Stimulated activated CD4-positive, alpha-beta T cell treated with anti-CD3 and anti-CD28 coated beads, Interleukin-12 subunit alpha, Interleukin-12 subunit beta, amount 100 ng/mL, for 48 hours (primary cell): ENCODE measurements around the gene PRELID3B.

Experiments
- DNase-seq, 3 donors: peaks; one replicate each; pipeline ENCODE4 v3.0.0-alpha.2; 2020; ENCODE audit warnings: low read depth in 2 of 3, low spot score in 1 of 3

The PRELID3B gene

DNA sequence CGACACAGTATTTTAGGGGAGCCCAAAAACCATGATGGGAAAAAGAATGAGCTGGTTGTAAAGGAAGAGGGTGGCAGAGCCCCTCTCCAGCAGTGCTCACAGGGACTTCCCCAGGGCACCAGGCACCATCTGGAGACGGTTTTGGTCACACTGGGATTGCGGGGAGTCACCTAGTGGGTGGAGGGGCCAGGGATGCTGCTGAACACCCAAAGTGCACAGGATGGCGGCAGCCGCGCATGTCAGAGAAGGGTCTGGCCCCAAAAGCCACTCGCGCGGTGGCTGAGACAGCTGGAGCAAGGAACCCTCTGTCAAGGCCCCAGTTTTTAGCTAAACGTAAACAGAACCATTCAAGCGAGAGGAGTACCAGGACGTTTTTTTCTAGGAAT, 46.4 kb downstream of the PRELID3B start:
- no peak for DNase-seq

DNA sequence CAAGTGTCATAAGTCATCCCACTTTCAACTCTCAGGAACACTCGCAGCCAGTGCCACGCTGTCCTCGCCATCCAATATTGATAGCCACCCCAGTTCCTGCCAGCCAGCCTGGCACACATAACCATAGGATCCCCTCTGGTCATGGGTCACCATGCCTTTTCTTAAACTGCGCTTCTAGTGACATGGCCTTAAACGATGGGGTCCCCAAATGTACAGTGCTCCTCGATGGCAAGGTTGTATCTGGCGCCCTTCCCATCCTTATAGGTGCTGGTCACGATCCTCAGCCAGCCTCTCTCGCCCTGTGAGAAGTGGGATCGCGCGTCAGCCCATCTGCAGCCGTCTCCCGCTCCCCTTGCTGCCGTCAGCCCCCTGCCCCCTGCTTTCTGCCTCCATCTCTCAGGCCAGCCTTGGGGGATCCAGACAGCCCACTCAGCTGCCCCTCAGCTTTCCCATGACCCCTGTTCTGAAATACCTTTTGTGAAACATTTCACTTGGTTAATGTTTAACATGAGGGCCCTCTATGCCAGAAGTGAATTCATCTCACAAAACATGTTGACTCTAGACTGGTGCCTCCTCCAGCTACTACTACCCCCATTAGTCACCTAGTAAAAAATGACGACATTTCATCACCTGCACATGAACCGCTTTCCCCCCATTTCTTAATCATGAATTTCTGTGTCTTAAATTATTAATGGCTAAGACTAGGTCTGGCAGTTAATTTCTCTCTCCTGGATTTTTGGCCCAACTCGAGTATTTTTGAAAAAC, 46.9 kb downstream of the PRELID3B start:
- no peak for DNase-seq

DNA sequence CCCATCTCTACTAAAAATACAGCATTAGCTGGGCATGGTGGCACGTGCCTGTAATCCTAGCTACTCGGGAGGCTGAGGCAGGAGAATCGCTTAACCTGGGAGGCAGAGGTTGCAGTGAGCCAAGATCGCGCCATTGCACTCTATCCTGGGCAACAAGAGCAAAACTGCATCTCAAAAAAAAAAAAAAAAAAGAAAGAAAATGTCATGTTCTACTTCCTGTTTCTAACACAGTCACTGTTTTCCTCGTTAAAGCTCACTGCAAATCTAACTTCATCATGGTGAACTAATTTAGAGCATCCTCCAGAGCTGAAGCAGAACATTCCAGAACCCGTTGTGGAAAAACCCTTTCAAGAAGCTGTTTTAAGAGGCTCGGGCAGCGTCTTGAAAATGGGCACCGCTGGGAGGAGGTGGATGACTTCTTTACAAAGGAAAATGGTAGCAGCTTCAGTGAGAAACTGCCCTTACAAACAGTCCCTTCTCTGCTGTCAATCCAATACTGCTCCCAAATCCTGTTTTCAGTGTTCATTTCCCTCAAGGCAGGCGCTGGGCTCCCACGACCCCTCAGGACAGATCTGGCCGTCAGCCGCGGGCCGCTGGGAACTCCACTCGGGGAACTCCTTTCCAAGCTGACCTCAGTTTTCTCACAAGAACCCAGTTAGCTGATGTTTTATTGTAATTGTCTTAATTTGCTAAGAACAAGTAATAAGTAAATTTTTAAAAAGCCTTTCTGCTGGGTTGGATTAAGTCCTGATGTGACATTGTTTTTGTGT, 48.0 kb downstream of the PRELID3B start:
- no peak for DNase-seq

DNA sequence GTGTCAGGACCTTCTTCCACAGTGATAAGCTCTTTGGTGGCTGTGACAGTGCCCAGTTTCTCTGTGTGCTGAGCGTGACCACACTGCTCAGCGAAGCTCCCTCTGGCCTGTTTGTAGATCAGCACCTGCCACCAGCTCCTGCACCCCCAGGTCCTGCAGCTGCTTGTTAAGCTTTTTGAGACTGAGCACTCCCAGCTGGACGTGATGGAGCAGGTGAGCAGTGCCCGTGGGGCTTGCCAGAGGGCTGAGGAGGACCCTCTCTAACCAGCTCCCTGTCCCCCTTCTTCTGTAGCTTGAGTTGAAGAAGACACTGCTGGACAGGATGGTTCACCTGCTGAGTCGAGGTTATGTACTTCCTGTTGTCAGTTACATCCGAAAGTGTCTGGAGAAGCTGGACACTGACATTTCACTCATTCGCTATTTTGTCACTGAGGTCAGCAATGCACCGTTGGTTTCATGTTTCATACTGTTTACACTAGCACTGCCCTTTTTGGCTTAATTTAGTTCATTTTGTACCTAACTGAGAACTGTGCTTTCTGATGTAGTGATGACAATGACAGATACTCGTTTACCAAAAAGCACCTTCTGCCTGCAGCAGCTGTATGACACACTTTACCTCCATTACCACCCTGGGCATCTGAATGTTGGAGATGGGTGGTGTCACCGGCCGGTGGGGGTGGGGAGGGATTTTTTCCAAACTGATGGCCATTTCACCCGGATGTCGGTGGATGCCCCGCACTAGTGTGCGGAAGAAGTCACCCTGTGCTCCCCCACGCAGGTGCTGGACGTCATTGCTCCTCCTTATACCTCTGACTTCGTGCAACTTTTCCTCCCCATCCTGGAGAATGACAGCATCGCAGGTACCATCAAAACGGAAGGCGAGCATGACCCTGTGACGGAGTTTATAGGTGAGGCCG, 49.0 kb downstream of the PRELID3B start:
- no peak for DNase-seq

DNA sequence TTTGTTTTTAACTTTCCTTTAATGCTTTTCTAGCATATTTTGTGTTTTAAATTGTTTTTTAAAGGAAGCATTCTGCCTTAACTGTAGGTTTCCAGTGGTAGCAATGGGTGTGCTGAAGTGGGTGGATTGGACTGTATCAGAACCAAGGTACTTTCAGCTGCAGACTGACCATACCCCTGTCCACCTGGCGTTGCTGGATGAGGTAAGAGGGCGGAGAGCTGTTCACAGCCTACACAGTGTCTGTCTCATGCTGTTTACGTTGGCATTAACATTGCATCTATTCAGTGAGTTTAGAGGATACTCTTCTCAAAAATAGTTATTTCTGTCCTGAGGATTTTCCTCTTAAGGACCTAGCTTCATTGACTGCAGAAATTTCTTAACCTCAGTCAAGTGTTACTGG, 49.7 kb downstream of the PRELID3B start:
- DNase-seq = no peak

DNA sequence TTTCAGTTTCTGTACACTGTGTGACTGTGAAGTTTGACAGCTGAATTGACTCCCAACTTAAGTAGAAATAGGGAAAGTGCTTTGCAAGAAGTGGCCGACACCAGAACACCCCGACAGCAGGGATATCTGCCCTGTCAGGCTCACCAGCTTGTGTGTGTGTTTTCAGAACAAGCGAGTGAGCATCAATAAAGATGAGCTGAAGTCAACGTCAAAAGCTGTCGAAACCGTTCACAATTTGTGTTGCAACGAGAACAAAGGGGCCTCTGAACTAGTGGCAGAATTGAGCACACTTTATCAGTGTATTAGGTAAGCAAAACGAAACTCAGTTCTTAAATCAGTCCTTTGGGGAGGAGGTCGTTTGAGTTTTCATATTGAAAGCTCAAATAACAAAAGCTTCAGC, 50.9 kb downstream of the PRELID3B start:
- no peak for DNase-seq

DNA sequence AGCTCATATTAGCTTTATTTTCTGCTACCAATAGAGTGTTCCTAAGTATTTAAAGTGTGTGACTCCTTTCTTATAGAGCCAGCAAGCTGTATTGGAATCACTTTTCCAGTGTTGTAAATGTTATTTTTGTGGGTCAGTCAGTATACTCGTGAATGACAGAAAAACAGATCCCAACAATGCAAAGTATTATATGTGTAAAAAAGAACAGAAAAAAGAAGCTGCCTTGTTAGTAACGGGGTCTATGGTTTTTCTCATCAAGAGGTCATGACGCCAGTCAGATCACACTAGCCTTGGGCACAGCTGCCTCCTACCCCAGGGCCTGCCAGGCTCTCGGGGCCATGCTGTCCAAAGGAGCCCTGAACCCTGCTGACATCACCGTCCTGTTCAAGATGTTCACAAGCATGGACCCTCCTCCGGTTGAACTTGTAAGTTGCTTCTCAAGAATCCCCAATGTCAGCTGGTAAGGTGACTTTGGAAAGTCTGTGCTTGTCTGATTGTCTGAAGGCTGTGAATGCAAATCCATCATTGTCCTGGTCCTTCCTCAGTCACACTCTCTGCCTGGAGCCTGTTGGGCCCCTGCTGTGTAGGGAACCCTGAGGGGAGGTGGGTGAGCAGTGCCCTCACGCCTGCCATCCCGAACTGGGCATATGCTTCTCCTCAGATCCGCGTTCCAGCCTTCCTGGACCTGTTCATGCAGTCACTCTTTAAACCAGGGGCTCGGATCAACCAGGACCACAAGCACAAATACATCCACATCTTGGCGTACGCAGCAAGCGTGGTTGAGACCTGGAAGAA, 51.7 kb downstream of the PRELID3B start:
- no peak for DNase-seq

DNA sequence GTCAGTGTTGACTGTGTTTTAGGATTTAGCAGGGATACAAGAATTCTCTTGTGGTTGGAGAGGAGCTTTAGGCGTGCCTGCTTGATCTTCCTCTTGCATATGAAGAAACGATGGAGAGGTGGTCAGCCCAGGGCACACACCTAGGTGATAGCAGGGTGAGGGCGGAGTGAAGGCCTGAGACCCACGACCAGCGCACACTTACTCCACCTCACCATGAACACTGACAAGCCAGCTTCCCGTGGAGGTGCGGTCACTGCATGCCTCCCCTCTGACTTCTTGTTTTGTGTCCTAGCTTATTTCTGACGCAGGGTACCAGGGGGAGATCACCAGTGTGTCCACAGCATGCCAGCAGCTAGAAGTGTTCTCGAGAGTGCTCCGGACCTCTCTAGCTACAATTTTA, 53.4 kb downstream of the PRELID3B start:
- no peak for DNase-seq

DNA sequence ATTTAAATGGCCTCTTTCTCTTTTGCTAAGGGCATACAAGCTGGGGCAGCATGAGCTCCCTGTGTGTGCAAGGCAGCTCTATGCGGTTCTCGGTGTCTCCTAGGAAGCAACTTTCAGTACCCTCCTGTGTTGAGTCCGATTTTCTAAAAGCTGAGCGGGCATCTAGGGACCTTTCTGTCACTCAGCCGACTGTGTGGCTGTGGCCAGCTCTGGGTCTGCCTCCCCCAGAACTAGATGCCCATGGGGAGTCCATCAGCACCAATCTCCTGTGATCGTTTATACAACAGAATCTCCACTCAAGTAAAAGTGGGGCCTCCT, 54.1 kb downstream of the PRELID3B start:
- no peak for DNase-seq

DNA sequence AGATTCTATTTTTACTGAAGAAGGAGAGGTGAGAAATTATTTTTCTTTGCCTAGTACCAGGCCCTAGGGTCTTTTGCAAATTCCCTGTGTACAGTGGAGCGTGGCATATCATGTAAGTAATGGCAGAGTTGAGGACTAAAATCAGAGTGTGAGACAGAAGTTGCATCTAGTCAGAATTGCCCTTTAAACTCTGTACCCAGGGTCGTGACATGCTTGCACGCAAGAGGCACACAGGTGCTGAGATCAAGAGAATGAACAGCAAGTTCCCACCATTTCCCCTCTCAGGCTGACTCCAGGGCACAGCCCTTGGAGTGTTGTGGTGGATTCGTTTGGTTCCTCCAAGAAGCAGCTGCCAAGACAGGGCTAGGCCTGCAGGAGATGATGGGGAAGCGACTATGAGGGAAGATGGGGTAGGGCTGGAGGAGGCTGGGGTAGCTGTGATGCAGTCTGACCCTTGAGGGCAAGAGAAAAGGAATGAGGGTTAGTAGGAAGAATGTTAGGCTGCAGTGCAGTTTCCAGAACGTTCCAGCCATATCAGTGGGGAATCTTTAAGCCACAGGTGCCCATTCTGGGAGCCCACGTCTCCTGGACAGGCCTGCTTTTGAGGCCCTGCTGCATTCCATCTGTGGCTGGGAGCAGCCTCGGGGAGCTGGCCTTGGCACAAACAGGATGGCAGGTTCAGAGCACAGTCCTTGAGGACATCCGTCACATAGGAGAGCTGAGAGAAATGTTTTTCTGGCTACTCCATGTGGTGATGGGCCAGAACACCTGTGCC, 54.6 kb downstream of the PRELID3B start:
- DNase-seq = no peak

DNA sequence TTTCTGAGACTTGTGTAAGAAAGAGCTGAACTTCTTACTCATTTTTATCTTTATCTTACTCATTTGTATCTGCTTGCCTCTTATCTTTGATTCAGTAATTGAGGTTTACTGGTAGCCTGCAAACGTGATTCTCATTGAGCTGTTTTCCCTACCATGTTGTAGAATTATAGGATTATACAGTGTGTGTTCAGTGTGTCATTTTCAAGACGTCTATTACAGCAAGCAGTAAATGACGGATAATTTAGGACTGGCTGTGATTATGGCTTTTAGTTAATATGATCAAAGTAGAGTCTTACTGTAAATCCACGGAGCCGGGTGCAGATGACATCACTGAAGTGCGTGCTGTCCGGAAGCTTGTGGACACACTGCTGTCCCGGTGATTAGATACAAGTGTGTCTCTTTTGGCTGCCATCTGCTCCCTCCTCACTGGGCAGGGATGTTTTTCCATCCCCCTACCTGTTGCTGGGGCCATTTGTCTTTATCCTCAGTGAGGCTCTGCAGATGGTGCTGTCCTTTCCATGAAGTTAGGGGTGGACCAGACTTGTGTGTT, 55.5 kb downstream of the PRELID3B start:
- DNase-seq = no peak

DNA sequence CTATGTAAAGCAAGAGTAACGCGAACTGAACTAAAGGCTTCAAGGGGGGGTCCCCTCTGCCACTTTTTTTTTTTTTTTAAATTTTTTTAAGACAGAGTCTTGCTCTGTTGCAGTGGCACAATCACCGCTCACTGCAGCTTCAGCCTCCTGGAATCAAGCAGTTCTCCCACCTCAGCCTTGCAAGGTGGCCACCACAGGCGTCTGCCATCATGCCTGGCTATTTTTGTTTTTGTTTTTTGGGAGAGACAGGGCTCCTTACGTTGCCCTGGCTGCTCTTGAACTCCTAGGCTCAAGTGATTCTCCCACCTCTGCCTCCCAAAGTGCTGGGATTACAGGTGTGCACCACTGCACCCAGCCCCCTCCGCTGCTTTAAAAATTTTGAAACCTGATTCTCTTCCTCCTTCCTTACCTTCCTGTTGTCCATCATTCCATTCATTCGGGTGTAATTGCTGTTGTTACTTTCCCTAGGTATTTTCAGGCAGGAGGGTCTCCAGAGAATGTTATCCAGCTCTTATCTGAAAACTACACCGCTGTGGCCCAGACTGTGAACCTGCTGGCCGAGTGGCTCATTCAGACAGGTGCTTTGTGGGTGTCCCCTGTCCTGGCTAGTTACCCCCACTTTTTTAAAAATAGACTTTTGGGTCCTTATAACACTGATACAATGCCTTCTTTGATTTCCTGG, 56.2 kb downstream of the PRELID3B start:
- no peak for DNase-seq

DNA sequence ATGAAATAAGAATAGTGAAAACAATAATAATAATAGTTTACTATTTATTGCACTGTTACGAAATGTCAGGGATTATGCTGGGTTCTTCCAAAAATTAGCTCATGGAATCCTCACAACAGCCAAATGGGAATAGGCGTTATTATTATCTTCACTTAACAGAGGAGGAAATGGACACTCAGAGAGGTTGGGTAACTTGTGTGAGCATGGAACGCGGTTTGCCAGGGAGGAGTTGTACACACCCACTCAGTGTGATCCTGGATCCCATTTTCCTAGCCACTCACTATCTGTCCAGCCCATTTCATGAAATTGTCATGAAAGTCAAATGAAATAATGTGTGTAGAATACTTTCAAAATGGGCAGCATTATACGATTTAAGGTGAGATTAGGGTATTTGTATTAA, 56.9 kb downstream of the PRELID3B start:
- no peak for DNase-seq

DNA sequence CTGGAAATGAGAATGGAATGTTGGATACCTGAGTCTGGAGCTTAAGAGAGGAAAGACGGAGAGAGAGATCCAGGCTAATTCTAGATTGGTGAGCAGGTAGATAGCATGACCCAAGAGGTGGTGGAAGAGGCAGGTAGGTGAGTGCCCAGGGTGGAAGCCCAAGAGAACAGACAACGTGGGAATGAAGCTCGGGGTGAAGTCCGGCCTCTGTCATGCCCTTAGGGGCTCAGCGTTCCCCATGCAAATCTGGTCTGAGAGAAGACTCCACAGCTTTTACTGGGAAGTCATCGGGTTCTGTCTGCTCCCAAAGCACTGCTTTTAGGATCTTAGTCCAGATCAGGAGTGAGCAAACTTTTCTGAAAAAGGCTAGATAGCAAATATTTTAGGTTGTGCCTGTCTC, 57.9 kb downstream of the PRELID3B start:
- DNase-seq = no peak
